ENCODE data around the gene USP48.

- TF ChIP-seq CTCF (IDR thresholded peaks at IDR 0.05) (no peak), POLR2A (IDR thresholded peaks at IDR 0.05) (no peak)
Observed at GRCh38 chr1:21638531-21639341, 144.2 kb downstream of the USP48 start.

All from esophagus squamous epithelium (tissue), 4 donors.